OCI-M2 (cell line): ENCODE measurements around the gene UGT1A3.

Experiments
- DNase-seq: peaks from one replicate; lab custom pipeline; 2025; ENCODE audit not compliant: unreplicated experiment; lab: John Stamatoyannopoulos, UW

Gene UGT1A3

DNA sequence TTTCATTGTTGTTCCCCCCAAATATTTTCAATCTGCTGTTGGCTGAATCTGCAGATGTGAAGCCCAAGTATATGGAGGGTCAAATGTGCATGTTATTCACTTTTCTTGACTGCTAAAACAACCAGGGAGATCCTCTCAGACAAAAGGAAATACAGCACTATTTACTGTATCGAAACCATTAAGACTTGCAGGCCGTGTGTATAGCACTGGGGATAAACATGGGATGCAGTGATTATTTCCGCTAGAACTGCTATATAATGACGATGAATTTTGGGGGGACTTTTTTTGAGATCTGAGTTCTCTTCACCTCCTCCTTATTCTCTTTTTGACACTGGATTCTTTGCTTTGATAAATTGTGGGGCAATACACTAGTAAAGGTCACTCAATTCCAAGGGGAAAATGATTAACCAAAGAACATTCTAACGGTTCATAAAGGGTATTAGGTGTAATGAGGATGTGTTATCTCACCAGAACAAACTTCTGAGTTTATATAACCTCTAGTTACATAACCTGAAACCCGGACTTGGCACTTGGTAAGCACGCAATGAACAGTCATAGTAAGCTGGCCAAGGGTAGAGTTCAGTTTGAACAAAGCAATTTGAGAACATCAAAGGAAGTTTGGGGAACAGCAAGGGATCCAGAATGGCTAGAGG, 27.7 kb downstream of the UGT1A3 start:
- DNase-seq, result no peak

DNA sequence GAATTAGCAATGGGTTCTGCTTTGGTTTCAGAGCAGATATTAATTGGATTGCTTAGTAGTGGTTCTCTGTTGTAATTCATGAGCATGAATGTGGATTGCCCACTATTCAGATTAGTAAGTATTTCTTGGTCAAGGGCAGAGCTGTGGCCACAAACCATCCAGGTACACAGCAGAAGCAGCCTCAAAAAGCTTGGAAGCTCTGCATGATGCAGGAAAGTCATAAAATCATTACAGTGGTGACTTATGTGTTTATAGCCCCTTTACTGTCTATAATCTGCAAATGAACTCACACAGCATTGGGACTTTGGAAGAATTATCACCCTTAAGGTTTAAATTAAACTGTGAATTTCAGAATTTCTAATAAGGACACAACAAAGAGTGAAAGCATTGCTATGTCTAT, 29.3 kb downstream of the UGT1A3 start:
- DNase-seq, result no peak

DNA sequence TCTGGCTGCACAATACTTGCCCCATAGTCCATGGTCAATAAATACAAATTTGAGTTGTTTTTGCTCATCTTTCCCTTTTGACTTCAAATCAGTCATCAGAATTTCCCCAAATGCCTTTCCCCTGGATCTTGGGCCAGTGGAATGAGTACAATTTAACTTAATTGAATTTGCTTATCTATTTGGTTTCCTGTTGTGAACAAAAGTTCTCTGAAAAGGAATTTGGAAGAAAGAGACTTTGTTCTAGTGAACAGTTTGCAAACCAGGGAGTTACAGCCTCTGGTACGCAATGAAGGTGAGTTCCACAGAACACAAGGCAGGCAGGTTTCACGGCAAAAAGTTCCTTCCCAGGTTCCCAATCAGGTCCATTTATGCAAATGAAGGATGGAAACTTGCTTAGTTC, 30.0 kb downstream of the UGT1A3 start:
- DNase-seq, result no peak

DNA sequence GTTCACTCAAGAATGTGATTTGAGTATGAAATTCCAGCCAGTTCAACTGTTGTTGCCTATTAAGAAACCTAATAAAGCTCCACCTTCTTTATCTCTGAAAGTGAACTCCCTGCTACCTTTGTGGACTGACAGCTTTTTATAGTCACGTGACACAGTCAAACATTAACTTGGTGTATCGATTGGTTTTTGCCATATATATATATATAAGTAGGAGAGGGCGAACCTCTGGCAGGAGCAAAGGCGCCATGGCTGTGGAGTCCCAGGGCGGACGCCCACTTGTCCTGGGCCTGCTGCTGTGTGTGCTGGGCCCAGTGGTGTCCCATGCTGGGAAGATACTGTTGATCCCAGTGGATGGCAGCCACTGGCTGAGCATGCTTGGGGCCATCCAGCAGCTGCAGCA, 31.2 kb downstream of the UGT1A3 start, which contains the start of gene UGT1A1:
TSS of gene UGT1A1 (plus strand) at position 228 of the 400 bp plus-strand sequence. CDS start at position 246, 18 bp downstream.
- no peak for DNase-seq

DNA sequence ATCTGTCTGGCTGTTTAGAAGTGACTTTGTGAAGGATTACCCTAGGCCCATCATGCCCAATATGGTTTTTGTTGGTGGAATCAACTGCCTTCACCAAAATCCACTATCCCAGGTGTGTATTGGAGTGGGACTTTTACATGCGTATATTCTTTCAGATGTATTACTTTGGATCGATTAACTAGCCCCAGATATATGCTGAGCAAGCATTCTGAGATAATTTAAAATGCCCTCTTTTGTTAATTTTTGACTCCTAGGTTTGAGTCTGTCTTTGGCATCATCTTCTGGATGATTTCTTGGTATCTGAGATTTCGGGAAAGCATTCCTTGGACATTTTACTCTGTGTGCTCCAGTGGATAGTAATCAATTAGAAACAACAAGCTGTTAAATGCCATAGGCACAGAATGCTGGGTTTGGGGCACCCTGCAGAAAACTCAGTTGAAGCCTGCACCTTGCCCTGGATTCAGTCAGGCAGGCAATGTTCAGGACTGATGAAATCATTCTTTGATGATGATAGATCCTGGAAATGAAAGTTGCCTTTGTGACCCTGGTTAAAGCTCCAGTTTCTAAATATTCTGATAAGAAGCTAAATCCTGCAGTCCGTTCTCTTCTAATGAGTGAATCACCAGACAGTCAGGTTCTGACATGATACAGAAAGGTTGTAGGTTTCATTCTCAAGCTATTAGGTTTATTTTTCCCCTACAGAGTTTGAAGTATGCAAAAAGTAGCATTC, 32.4 kb downstream of the UGT1A3 start:
- no peak for DNase-seq

DNA sequence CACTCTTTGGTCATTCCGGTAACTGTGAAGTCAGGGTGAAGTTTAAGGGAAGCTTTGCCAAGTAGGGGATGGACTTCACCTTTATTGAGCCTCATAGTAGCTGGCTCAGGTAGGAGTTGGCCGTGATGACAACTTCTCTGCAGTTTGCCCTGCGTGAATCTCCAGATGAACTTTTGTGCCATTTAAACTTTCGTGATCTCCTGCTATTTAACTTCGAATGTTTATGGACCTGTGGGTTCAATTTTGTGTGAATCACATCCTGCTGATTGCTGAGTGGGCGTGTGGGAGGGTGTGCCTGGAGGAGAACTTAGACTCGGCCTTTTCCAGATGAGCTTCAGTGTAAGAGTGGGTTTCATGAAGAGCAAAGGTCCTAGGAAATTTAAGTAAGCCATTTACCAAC, 35.4 kb downstream of the UGT1A3 start:
- DNase-seq, result no peak

DNA sequence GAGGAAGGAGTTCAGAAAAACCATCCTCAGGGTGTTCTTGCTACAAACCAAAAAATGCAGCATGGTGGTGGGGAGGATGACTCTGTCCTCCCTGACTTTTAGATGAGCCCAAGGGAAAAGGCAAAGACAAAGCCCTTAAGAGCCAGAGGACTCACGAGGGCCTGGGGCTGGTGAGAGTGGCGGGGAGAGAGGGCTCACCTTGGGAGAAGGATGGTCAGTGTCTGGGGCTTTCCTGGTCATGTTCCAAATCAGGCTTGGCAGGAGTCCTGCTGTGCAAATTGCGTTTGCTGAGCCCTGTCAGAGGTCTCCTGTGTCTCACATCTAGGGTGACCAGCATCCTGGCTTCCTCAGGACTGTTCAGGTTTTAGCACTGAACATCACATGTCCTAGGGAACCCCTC, 35.9 kb downstream of the UGT1A3 start:
- no peak for DNase-seq

DNA sequence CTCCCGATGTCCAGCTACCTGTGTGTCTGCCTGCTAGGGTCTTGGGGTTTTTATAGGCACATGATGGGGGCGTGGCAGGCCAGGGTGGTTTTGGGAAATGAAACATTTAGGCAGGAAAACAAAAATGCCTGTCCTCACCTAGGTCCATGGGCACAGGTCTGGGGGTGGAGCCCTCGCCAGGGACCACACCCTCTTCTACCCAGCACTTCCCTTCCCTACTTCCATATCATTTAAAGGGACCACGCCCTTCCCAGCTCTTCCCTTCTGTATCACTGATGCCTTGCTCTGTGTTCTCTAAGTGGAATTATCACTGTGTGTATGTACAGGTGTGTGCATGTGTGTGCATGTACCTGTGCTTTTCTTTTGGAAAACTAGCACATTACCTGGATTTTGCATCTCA, 37.6 kb downstream of the UGT1A3 start:
- no peak for DNase-seq

DNA sequence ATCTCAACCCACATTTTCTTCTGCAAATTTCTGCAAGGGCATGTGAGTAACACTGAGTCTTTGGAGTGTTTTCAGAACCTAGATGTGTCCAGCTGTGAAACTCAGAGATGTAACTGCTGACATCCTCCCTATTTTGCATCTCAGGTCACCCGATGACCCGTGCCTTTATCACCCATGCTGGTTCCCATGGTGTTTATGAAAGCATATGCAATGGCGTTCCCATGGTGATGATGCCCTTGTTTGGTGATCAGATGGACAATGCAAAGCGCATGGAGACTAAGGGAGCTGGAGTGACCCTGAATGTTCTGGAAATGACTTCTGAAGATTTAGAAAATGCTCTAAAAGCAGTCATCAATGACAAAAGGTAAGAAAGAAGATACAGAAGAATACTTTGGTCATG, 39.2 kb downstream of the UGT1A3 start:
- DNase-seq, result no peak

DNA sequence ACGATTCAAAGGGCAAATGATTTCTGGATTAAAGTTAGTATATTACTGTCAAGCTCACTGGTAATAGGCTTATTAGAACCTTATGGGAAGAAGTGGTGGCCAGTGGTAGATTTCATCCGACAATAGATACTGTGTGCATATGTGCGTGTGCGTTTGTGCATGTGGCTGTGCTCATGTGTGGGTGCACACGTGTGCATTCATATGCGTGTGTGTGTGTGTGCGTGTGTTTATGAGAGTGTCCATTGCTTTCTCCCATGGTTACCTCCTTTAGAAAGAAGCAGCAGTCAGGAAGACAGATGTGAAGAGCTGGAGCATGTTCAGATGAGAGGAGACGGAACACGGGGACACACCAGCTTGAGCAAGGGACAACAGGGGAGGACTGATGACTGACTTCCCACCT, 40.4 kb downstream of the UGT1A3 start:
- no peak for DNase-seq

DNA sequence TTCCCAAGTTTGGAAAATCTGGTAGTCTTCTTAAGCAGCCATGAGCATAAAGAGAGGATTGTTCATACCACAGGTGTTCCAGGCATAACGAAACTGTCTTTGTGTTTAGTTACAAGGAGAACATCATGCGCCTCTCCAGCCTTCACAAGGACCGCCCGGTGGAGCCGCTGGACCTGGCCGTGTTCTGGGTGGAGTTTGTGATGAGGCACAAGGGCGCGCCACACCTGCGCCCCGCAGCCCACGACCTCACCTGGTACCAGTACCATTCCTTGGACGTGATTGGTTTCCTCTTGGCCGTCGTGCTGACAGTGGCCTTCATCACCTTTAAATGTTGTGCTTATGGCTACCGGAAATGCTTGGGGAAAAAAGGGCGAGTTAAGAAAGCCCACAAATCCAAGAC, 43.3 kb downstream of the UGT1A3 start:
- no peak for DNase-seq

DNA sequence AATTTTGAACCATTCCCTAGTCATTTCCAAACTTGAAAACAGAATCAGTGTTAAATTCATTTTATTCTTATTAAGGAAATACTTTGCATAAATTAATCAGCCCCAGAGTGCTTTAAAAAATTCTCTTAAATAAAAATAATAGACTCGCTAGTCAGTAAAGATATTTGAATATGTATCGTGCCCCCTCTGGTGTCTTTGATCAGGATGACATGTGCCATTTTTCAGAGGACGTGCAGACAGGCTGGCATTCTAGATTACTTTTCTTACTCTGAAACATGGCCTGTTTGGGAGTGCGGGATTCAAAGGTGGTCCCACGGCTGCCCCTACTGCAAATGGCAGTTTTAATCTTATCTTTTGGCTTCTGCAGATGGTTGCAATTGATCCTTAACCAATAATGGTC, 43.7 kb downstream of the UGT1A3 start:
- DNase-seq, result no peak

DNA sequence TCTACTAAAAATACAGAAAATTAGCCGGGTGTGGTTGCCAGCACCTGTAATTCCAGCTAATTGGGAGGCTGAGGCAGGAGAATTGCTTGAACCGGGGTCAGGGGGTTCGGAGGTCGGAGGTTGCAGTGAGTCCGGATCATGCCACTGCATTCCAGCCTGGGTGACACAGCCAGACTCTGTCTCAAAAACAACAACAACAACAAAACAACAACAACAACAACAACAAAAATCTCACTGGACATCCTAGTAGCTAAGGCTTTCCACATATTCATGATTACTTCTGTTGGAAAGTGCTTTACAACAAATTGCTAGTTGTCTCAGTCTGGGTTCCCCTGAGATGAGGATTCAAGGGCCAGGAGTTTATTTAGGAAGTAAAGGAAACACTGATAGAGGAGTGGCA, 45.0 kb downstream of the UGT1A3 start:
- DNase-seq, result no peak

DNA sequence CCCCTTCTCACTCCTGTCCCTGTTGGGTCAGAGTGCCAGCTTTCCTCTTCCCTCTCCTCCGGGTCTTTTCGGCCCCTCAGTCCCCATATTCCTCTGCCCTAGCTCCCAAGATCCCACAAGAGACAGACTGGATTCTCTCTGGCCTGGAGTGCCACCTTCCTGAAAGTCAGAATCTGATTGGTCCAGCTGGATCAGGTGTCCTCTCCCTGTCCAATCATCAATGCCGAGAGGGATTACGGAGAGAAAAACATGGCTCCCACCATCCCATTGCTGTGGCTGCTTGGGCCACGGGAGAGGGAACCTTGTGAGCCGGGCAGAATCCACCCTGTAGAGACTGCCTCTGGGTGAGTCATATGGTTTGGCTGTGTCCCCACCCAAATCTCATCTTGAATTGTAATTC, 46.6 kb downstream of the UGT1A3 start:
- no peak for DNase-seq

DNA sequence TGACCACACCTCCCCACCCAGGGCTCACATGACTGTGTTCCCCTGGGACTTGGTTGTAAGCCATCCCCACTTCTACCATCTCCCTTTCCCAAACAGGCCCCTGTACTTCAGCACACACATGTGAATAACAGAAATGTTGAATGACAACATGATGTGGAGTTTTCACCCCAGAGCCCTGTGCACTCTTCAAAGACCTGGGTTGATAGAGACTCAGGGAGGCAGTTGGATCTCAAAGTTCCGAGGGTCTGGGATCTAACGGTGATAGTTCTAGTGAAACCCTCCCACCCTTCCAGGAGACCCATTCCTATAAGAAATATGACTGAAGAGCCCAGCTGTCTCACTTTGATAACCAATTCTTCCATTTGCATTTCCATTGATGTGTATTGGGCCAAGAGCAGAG, 49.2 kb downstream of the UGT1A3 start, which contains the start of gene MROH2A:
TSS of gene MROH2A (plus strand) at position 301 of the 400 bp plus-strand sequence. CDS start 1,029 bp downstream, outside the sequence.
- DNase-seq, result no peak

DNA sequence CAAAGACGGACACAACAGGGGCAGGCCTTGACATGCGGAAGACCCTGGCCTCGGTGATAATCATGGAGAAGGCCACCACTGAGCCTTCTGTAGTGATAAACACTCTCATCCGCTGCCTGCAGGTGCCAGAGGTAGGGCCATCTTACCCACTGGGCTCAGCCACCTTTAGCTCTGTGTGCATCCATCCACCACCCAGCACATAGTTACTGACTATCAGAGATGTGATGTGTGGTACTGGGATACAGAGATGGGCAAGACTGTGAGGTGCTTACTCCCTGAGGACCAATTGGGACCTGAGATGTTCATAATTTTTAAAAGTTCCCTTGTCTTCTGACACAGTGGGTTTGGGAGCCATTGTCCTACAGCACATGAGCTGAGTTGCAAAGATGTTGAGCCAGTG, 50.9 kb downstream of the UGT1A3 start:
- no peak for DNase-seq

DNA sequence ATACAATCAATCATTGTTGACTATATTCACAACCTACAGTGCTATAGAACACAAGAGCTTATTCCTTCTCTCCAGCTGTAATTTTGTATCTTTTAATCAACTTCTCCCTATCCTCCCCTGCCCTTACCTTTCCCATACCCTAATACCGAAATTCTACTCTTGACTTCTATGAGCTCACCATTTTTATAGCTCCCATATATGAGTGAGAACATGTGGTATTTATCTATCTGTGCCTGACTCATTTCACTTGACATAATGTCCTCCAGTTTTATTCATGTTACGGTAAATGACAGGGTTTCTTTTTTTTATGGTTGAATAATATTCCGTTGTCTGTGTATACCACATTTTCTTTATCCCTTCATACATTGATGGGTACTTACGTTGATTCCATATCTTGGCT, 51.9 kb downstream of the UGT1A3 start:
- DNase-seq, result no peak

DNA sequence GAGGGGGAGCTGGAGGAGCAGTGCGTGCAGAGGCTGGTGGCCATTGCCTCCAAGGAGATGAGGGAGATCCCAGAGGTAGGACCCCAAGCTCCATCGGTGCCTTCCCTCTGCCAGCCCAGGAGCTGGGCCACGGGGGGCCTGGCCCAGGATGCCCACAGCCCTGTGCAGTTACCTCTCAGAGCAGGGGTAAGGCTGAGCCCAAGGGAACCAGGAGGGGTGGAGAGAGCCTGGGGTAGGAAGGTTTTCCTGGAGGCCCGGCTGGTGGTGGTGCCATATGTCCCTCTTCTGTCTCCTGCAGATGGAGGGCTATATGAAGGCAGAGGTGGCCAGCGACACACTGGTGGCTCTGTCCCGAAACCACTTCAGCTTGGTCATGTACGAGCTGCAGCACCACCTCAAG, 60.7 kb downstream of the UGT1A3 start:
- DNase-seq, result no peak

DNA sequence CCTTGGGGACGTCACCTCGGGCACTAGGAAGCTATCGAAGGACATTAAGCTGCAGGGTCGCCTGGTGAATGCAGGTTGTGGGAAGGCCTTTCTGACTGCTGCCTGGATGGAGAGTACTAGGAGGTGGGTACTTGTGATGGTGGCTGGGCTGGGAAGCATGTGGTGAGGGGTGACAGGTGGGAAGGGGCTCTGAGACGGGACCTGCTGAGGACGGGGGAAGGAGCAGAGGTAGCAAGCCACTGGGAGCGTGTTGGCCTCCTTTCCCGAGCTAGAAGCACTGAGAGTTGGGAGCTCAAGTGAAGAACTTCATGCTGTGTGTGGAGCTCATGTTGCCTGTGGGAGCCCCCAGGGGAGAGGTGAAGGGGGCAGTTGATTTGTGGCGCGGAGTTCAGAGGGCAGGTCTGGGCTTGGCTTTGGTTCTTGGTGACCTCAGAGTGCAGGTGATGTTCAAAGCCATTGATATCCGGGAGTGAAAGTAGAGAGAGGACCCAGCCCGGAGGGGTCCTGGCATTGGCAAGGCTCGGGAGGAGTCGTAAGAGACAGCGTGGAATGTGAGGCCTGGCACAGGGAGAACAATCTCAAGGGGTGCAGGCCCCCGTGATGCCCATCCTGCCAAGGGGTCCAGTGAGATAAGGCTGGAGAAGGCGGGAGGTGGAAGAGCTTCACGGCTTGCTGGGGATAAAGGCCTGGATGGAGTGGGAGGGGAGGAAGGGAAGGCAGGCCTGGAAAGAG, 62.5 kb downstream of the UGT1A3 start:
- DNase-seq, result no peak

DNA sequence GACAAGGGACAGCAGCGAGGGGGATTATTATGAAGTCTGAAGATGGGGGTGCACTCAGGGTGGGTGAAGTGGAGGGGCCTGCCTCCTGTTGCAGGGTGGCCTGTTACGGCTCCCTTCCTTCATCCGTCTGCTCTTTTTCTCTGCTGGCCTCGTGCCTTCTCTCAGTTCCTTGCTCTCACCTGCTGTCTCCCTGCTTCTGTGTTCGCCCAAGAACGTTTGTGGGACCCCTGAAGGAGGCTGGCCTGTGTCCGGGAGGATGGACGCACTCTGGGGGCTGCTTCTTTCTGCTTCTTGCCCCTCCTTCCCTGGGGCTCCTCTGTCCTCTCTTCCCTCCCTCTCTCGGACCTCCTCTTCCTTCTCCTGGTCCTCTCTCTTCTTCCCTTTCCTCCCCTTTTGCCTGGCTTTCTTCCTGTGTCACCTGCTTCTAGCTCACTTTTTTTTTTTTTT, 63.1 kb downstream of the UGT1A3 start:
- no peak for DNase-seq

DNA sequence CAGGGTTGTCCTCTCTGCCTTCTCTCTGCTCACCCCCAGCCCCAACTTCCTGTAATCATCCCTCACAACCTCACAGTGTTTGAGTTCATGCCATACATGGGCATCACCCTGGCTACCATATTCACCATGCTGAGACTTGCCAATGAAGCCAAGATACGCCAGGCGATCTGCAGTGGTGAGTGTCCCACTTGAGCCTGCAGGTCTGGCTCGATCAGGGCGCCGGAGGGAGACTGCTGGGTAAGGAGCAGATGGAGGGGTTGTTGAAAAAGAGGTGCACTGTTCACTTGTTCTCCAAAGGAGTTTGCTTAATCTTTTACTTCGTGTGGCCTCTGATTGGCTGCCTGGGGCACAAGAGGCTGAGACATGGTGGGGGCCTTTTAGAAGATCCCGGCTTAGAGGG, 63.9 kb downstream of the UGT1A3 start:
- DNase-seq, result no peak
